ENCODE data around the gene TDP1. TPM values are rescaled to one million over a fixed set of nuclear protein-coding genes. Genes with fewer than 3 reads are reported as not detected.

The TDP1 gene
- total and polyA plus RNA-seq, 2 experiments from 2014 or later = 12.1 to 19.4 TPM

- no peaks in the 10 kb centered on the region for H3K9me3 ChIP-seq (ENCODE audit: low read depth)
- H3K27me3 ChIP-seq = no peaks in the 10 kb centered on the region
- no peak for TF ChIP-seq EZH2 (IDR thresholded peaks at IDR 0.05; ENCODE audit: borderline replicate concordance)
- no peak for TF ChIP-seq EZH2phosphoT487 (IDR thresholded peaks at IDR 0.05; ENCODE audit: low read depth, severe bottlenecking, unreplicated experiment)
- TF ChIP-seq, protein P1, sequence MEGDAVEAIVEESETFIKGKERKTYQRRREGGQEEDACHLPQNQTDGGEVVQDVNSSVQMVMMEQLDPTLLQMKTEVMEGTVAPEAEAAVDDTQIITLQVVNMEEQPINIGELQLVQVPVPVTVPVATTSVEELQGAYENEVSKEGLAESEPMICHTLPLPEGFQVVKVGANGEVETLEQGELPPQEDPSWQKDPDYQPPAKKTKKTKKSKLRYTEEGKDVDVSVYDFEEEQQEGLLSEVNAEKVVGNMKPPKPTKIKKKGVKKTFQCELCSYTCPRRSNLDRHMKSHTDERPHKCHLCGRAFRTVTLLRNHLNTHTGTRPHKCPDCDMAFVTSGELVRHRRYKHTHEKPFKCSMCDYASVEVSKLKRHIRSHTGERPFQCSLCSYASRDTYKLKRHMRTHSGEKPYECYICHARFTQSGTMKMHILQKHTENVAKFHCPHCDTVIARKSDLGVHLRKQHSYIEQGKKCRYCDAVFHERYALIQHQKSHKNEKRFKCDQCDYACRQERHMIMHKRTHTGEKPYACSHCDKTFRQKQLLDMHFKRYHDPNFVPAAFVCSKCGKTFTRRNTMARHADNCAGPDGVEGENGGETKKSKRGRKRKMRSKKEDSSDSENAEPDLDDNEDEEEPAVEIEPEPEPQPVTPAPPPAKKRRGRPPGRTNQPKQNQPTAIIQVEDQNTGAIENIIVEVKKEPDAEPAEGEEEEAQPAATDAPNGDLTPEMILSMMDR (IDR thresholded peaks at IDR 0.05; ENCODE audit: poor library complexity) = no peak
- H3K4me2 ChIP-seq = no peak overlapping the region
- H4K20me1 ChIP-seq (ENCODE audit: insufficient read depth, poor library complexity, severe bottlenecking) = no peaks in the 10 kb centered on the region
- no peak overlapping the region for H3K4me3 ChIP-seq
- no peaks in the 10 kb centered on the region for H3K4me1 ChIP-seq (ENCODE audit: insufficient read depth)
- WGBS (ENCODE audit: low lambda C conversion rate, missing lambda C conversion rate) = 97% methylated on average over 3 of the region's 3 CpGs
- no peak for DNase-seq (ENCODE audit: low spot score)
- H3K9me2 ChIP-seq (replicated peaks; ENCODE audit: insufficient read depth) = no peaks in the 10 kb centered on the region
- H3K79me2 ChIP-seq = no peaks in the 10 kb centered on the region
- H3K27ac ChIP-seq = no peak overlapping the region
- H2AFZ ChIP-seq = no peak overlapping the region
- no peaks in the 10 kb centered on the region for H3K36me3 ChIP-seq (replicated peaks; ENCODE audit: insufficient read depth, low read depth)
These were observed 34.4 kb upstream of the TDP1 start for GRCh38 chr14:89921346-89921745.

GRCh38 chr14:89922031-89922907, 33.5 kb upstream of the TDP1 start:
- Histone ChIP-seq H2AFZ (no peak overlapping the region), H3K4me2 (no peak overlapping the region)
- no peak for TF ChIP-seq EZH2 (IDR thresholded peaks at IDR 0.05; ENCODE audit: borderline replicate concordance)
- no peak for TF ChIP-seq EZH2phosphoT487 (IDR thresholded peaks at IDR 0.05; ENCODE audit: low read depth, severe bottlenecking, unreplicated experiment)
- TF ChIP-seq, protein P1 (IDR thresholded peaks at IDR 0.05; ENCODE audit: poor library complexity) = no peak

GRCh38 chr14:89924268-89924667, 31.5 kb upstream of the TDP1 start:
- no peak for DNase-seq (ENCODE audit: low spot score)
- WGBS (ENCODE audit: low lambda C conversion rate, missing lambda C conversion rate) = 85% methylated on average over 4 of the region's 4 CpGs

More at GRCh38 chr14:89922031-89922907, 33.5 kb upstream of the TDP1 start:
- Histone ChIP-seq H3K4me1 (ENCODE audit: insufficient read depth) (no peaks in the 10 kb centered on the region), H3K4me3 (no peak overlapping the region), H3K27me3 (no peaks in the 10 kb centered on the region), H3K9me2 (replicated peaks; ENCODE audit: insufficient read depth) (no peaks in the 10 kb centered on the region), H3K9me3 (ENCODE audit: low read depth) (no peaks in the 10 kb centered on the region), H3K36me3 (replicated peaks; ENCODE audit: insufficient read depth, low read depth) (no peaks in the 10 kb centered on the region), H3K79me2 (no peaks in the 10 kb centered on the region), H4K20me1 (ENCODE audit: insufficient read depth, poor library complexity, severe bottlenecking) (no peaks in the 10 kb centered on the region), H3K27ac (no peak overlapping the region)
- no peak for DNase-seq (ENCODE audit: low spot score)
- WGBS (ENCODE audit: low lambda C conversion rate, missing lambda C conversion rate) = 97% methylated on average over 6 of the region's 6 CpGs

More at GRCh38 chr14:89924268-89924667, 31.5 kb upstream of the TDP1 start:
- H4K20me1 ChIP-seq (ENCODE audit: insufficient read depth, poor library complexity, severe bottlenecking) = no peaks in the 10 kb centered on the region
- no peak overlapping the region for H3K27ac ChIP-seq
- no peak overlapping the region for H2AFZ ChIP-seq
- H3K4me3 ChIP-seq = no peak overlapping the region
- H3K79me2 ChIP-seq = no peaks in the 10 kb centered on the region
- H3K9me3 ChIP-seq (ENCODE audit: low read depth) = no peaks in the 10 kb centered on the region
- no peaks in the 10 kb centered on the region for H3K4me1 ChIP-seq (ENCODE audit: insufficient read depth)
- no peaks in the 10 kb centered on the region for H3K9me2 ChIP-seq (replicated peaks; ENCODE audit: insufficient read depth)
- no peaks in the 10 kb centered on the region for H3K27me3 ChIP-seq
- H3K36me3 ChIP-seq (replicated peaks; ENCODE audit: insufficient read depth, low read depth) = no peaks in the 10 kb centered on the region
- TF ChIP-seq, protein P1 (IDR thresholded peaks at IDR 0.05; ENCODE audit: poor library complexity) = no peak
- TF ChIP-seq EZH2 (IDR thresholded peaks at IDR 0.05; ENCODE audit: borderline replicate concordance) = no peak
- no peak for TF ChIP-seq EZH2phosphoT487 (IDR thresholded peaks at IDR 0.05; ENCODE audit: low read depth, severe bottlenecking, unreplicated experiment)
- H3K4me2 ChIP-seq = no peak overlapping the region
